SIG-M5 (cell line): ENCODE data around the gene ZNF746.

ENCODE experiments used
- DNase-seq: peaks from one replicate; lab custom pipeline; 2025; lab: John Stamatoyannopoulos, UW

ZNF746 gene

GRCh38 chr7:149490083-149490760 lies 7.4 kb downstream of the ZNF746 start:
- no peak for DNase-seq

- DNase-seq, result no peak
These were observed 8.1 kb downstream of the ZNF746 start for GRCh38 chr7:149489391-149490024.

- no peak for DNase-seq
These were observed 18.0 kb downstream of the ZNF746 start for GRCh38 chr7:149479568-149479967.

GRCh38 chr7:149478754-149479153 lies 18.9 kb downstream of the ZNF746 start:
- DNase-seq, result no peak

- no peak for DNase-seq
These were observed 19.8 kb downstream of the ZNF746 start for GRCh38 chr7:149477494-149478443.

- DNase-seq, result no peak
These were observed 20.8 kb downstream of the ZNF746 start for GRCh38 chr7:149476791-149477190.

- no peak for DNase-seq
These were observed 22.2 kb downstream of the ZNF746 start for GRCh38 chr7:149475121-149476045.

- no peak for DNase-seq
These were observed 23.1 kb downstream of the ZNF746 start for GRCh38 chr7:149474309-149475120.

GRCh38 chr7:149473251-149473650 lies 24.4 kb downstream of the ZNF746 start:
- no peak for DNase-seq

- no peak for DNase-seq
These were observed 26.2 kb downstream of the ZNF746 start for GRCh38 chr7:149471289-149471953.

- DNase-seq, result no peak
These were observed 27.8 kb downstream of the ZNF746 start for GRCh38 chr7:149469806-149470205.

- no peak for DNase-seq
These were observed 29.4 kb downstream of the ZNF746 start for GRCh38 chr7:149468208-149468607.

GRCh38 chr7:149467321-149467859 lies 30.2 kb downstream of the ZNF746 start:
- DNase-seq, result no peak

- DNase-seq, result no peak
These were observed 31.2 kb downstream of the ZNF746 start for GRCh38 chr7:149466364-149466763.

GRCh38 chr7:149463500-149464161 lies 34.0 kb downstream of the ZNF746 start:
- no peak for DNase-seq

GRCh38 chr7:149462101-149462520 lies 35.5 kb downstream of the ZNF746 start:
- no peak for DNase-seq

GRCh38 chr7:149460493-149461277 lies 36.9 kb downstream of the ZNF746 start, which contains the start of gene ZNF777:
TSS of gene ZNF777 (minus strand) at chr7:149461062. CDS start at chr7:149456022, 5,040 bp downstream.
- DNase-seq, result peak; percentile 19
